Measurements from ENCODE around the gene PTK7.

Gene PTK7

DNA sequence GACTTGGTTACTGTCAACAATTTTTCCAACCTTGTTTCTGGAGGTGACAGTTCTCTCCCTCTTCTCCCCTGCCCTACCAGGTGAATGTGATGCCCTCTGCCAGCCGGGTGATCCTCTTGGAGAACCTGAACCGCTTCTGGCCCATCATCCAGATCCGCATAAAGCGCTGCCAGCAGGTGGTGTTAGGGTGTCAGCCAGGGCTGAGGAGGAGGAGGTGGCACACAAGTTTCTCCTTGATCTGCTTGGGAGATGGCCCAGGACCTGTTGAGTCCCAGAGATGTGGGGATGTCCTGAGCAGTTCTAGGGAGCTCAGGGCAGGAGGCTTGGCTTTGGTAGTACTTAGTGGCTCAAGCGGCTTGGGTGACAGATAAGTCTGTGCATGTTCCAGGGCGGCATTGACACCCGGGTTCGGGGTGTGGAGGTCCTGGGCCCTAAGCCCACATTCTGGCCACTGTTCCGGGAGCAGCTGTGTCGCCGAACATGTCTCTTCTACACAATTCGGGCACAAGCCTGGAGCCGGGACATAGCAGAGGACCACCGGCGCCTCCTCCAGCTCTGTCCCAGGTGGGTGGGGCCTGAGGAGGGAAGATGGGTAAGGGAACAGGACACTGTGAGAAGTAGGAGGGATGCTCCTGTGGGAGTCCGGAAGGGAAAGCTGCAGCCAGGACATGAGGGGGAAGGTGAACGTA, 127.1 kb downstream of the PTK7 start:
- TF ChIP-seq EGR1 (IDR thresholded peaks at IDR 0.05) = no peak

DNA sequence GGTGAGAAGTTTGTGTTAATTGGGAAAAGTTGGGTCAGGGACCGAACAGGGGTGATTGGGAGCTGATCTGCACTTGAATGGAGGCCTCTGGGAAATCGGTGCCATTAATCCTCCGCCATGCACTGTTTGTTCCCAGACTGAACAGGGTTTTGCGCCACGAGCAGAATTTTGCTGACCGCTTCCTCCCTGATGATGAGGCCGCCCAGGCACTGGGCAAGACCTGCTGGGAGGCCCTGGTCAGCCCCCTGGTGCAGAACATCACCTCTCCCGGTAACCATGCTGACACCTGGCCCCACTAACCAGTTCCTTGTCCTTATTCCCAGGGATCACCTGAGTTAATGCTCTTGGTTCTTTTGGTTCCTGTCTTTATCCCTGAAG, 127.6 kb downstream of the PTK7 start:
- no peak for TF ChIP-seq TEAD4 (IDR thresholded peaks at IDR 0.05)
- TF ChIP-seq EP300 (IDR thresholded peaks at IDR 0.05; ENCODE audit: borderline replicate concordance) = no peak

DNA sequence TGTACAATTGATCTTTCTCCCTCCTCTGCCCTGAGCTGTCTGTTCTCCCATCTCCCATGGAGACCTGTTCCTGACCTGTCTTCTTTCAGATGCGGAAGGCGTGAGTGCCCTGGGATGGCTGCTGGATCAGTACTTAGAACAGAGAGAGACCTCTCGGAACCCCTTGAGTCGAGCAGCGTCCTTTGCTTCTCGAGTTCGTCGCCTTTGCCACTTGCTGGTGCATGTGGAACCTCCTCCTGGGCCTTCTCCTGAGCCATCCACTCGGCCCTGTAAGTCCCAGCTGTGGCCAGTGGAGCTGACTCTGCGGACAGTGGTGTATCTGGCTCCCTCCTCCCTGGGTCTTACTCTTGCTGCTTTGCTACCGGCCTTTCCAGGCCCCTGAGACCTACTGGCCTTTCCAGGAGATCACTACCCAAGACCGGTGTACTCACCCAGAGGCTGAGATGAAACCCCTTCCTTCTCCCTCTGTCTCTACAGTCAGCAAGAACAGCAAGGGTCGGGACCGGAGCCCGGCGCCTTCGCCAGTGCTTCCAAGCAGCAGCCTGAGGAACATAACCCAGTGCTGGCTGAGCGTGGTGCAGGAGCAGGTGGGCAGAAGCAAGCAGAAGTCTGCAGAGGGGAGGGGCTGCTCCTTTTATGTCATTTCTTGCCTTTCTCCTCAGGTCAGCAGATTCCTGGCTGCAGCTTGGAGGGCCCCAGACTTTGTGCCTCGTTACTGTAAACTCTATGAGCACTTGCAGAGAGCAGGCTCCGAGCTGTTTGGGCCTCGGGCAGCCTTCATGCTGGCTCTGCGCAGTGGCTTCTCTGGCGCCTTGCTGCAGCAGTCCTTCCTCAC, 128.4 kb downstream of the PTK7 start:
- TF ChIP-seq TEAD4 (IDR thresholded peaks at IDR 0.05) = no peak
- TF ChIP-seq, protein P1, sequence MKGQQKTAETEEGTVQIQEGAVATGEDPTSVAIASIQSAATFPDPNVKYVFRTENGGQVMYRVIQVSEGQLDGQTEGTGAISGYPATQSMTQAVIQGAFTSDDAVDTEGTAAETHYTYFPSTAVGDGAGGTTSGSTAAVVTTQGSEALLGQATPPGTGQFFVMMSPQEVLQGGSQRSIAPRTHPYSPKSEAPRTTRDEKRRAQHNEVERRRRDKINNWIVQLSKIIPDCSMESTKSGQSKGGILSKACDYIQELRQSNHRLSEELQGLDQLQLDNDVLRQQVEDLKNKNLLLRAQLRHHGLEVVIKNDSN (IDR thresholded peaks at IDR 0.05) = no peak
- TF ChIP-seq EP300 (IDR thresholded peaks at IDR 0.05; ENCODE audit: borderline replicate concordance) = no peak
- no peak for TF ChIP-seq CEBPB (IDR thresholded peaks at IDR 0.05)
- TF ChIP-seq, protein P2, sequence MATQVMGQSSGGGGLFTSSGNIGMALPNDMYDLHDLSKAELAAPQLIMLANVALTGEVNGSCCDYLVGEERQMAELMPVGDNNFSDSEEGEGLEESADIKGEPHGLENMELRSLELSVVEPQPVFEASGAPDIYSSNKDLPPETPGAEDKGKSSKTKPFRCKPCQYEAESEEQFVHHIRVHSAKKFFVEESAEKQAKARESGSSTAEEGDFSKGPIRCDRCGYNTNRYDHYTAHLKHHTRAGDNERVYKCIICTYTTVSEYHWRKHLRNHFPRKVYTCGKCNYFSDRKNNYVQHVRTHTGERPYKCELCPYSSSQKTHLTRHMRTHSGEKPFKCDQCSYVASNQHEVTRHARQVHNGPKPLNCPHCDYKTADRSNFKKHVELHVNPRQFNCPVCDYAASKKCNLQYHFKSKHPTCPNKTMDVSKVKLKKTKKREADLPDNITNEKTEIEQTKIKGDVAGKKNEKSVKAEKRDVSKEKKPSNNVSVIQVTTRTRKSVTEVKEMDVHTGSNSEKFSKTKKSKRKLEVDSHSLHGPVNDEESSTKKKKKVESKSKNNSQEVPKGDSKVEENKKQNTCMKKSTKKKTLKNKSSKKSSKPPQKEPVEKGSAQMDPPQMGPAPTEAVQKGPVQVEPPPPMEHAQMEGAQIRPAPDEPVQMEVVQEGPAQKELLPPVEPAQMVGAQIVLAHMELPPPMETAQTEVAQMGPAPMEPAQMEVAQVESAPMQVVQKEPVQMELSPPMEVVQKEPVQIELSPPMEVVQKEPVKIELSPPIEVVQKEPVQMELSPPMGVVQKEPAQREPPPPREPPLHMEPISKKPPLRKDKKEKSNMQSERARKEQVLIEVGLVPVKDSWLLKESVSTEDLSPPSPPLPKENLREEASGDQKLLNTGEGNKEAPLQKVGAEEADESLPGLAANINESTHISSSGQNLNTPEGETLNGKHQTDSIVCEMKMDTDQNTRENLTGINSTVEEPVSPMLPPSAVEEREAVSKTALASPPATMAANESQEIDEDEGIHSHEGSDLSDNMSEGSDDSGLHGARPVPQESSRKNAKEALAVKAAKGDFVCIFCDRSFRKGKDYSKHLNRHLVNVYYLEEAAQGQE (IDR thresholded peaks at IDR 0.05; ENCODE audit: low read depth) = no peak
- no peak for TF ChIP-seq FOXM1 (IDR thresholded peaks at IDR 0.05; ENCODE audit: borderline replicate concordance, low read depth)
- no peak for TF ChIP-seq TCF12 (IDR thresholded peaks at IDR 0.05; ENCODE audit: low read depth)

DNA sequence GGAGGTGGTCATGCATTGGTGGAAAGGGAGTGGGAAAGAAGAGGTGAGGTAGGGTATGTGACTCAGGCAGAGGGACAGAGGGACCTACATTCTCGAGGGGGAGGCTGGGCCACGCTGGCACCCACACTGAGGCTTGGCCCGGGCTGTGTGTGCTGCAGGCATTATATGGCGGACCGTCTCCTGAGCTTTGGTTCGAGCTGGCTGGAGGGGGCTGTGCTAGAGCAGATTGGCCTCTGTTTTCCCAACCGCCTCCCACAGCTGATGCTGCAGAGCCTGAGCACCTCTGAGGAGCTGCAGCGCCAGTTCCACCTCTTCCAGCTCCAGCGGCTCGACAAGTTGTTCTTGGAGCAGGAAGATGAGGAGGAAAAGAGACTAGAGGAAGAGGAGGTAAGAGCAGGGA, 129.7 kb downstream of the PTK7 start:
- TF ChIP-seq, protein P1 (IDR thresholded peaks at IDR 0.05) = no peak
- TF ChIP-seq, protein P2 (IDR thresholded peaks at IDR 0.05; ENCODE audit: low read depth) = no peak
- TF ChIP-seq CEBPB (IDR thresholded peaks at IDR 0.05) (no peak), TCF12 (IDR thresholded peaks at IDR 0.05; ENCODE audit: low read depth) (no peak), EP300 (IDR thresholded peaks at IDR 0.05; ENCODE audit: borderline replicate concordance) (no peak), NFIC (IDR thresholded peaks at IDR 0.05) (no peak), ZBTB7A (IDR thresholded peaks at IDR 0.05; ENCODE audit: low read depth) (no peak), TEAD4 (IDR thresholded peaks at IDR 0.05) (no peak), TAF1 (IDR thresholded peaks at IDR 0.05; ENCODE audit: low read depth) (no peak), CREB1 (IDR thresholded peaks at IDR 0.05; ENCODE audit: low read depth) (no peak), FOXM1 (IDR thresholded peaks at IDR 0.05; ENCODE audit: borderline replicate concordance, low read depth) (no peak)
- TF ChIP-seq, protein P3, sequence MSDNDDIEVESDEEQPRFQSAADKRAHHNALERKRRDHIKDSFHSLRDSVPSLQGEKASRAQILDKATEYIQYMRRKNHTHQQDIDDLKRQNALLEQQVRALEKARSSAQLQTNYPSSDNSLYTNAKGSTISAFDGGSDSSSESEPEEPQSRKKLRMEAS (IDR thresholded peaks at IDR 0.05) = no peak

DNA sequence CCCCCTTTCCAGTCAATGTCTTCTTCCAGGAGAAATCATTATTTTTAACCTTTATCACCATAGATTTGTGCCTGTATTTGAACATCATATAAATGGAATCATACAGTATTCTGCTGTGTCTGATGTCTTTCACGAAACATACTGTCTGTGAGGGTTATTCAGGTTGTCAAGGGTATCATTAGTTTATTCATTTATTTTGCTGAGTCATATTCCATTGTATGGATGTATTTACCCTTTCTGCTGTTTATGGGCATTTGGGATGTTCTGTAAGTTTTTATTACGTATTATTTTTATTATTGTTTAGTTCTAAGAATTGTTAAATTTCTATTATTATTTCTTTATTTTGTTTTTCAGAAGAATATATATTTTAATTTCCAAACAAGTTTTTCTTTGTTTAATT, 131.2 kb downstream of the PTK7 start:
- TF ChIP-seq RAD21 (IDR thresholded peaks at IDR 0.05; ENCODE audit: low read depth) (no peak), TEAD4 (IDR thresholded peaks at IDR 0.05) (no peak), YY1 (IDR thresholded peaks at IDR 0.05; ENCODE audit: low read depth) (no peak), CEBPB (IDR thresholded peaks at IDR 0.05) (no peak), EP300 (IDR thresholded peaks at IDR 0.05; ENCODE audit: borderline replicate concordance) (no peak), ZBTB7A (IDR thresholded peaks at IDR 0.05; ENCODE audit: low read depth) (no peak), TAF1 (IDR thresholded peaks at IDR 0.05; ENCODE audit: low read depth) (no peak), EGR1 (IDR thresholded peaks at IDR 0.05) (no peak), TCF12 (IDR thresholded peaks at IDR 0.05; ENCODE audit: low read depth) (no peak), NFIC (IDR thresholded peaks at IDR 0.05) (no peak), CREB1 (IDR thresholded peaks at IDR 0.05; ENCODE audit: low read depth) (no peak)
- TF ChIP-seq, protein P3 (IDR thresholded peaks at IDR 0.05) = no peak
- TF ChIP-seq, protein P1 (IDR thresholded peaks at IDR 0.05) = no peak
- TF ChIP-seq, protein P2 (IDR thresholded peaks at IDR 0.05; ENCODE audit: low read depth) = no peak

All from Ishikawa (cell line).